D721Med (cell line): ENCODE data around the gene TUBGCP5.
"Not testable (repeated sequence)": the region's sequence is repeated elsewhere in the genome, so short reads cannot be mapped to it uniquely, and the experiment has no call there.

Experiments used
- DNase-seq: peaks from one replicate; pipeline ENCODE4 v3.0.0; 2011; ENCODE audit warnings: low spot score; ENCODE audit not compliant: insufficient read length
- FAIRE-seq: peaks from 2 replicates; lab custom pipeline; 2011; peaks lifted over from hg19 to GRCh38; lab: Jason Lieb, UNC
- CTCF ChIP-seq: IDR thresholded peaks from 2 replicates; pipeline ENCODE4 v1.5.1; 2012; ENCODE audit warnings: mild to moderate bottlenecking, control low read depth; ENCODE audit not compliant: insufficient read depth; ENCODE audit errors: missing control alignments

TUBGCP5 gene

DNA sequence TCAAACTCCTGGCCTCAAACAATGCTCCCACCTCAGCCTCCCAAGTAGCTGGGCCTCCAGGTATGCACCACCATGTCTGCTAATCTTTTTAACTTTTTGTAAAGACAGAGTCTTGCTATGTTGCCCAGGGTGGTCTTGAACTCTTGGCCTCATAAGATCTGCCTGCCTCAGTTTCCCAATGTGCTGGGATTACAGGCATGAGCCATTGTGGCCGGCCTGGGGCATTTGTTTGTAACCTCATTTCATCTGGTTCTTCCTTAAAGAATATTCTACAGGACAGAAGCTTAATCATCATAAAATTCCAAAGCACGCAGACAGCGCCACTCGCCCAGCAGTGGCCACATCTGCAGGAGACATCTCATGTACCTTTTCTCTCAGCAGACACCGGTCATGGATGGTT is 35.6 kb downstream of the TUBGCP5 start:
- no peak for TF ChIP-seq CTCF
- no peak for DNase-seq
- FAIRE-seq, result no peak

GRCh38 chr15:23002920-23003319 is 36.4 kb downstream of the TUBGCP5 start:
- no peak for DNase-seq
- no peak for FAIRE-seq
- no peak for TF ChIP-seq CTCF

- TF ChIP-seq CTCF, result no peak
- DNase-seq (no peak), FAIRE-seq (no peak)
These were observed 43.6 kb downstream of the TUBGCP5 start for GRCh38 chr15:22995795-22996194.

GRCh38 chr15:22992024-22992326 is 47.4 kb downstream of the TUBGCP5 start:
- FAIRE-seq, result no peak
- no peak for TF ChIP-seq CTCF

DNA sequence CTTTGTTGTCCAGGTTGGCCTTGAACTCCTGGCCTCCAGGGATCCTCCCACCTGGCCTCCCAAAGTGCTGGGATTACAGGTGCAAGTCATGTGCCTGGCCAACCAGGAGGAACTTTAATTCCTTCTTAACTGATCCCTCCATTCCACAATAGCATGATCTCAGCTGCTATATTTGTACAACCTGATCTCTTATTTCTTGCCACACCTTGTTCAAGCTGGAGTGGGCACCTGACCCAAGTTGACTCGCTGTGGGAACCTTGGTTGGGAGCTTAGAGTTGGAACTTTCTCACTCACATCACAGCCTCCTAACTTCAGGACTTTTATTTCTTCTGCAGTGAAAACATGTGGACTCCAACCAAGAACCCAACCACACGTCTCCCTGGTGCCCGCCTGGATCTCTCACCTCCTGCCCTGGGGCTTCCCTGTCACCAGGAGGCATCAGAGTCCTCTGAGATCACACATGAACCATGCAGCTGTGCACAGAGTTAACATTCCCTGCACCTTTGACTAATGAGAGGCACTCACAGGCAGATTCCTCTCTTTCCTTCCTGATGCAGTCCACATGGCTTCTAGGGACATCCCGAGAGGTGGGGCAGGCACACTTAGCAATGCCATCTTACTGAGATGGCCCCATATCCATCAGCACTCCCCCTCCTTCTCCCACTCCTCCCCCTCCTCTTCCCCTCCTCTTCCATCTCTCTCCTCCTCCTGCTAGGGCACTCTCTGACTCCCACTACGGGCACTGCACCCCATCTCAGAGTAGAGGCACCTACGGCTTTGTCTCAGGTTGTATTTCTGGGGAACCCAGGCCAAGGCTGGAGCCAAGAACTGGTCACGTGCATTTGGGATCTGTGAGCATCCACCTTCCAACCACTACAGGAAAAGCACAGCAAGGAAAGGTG is 49.5 kb downstream of the TUBGCP5 start:
- FAIRE-seq (no peak), DNase-seq (no peak)
- no peak for TF ChIP-seq CTCF

More at GRCh38 chr15:22992024-22992326, 47.4 kb downstream of the TUBGCP5 start:
- DNase-seq, result no peak

DNA sequence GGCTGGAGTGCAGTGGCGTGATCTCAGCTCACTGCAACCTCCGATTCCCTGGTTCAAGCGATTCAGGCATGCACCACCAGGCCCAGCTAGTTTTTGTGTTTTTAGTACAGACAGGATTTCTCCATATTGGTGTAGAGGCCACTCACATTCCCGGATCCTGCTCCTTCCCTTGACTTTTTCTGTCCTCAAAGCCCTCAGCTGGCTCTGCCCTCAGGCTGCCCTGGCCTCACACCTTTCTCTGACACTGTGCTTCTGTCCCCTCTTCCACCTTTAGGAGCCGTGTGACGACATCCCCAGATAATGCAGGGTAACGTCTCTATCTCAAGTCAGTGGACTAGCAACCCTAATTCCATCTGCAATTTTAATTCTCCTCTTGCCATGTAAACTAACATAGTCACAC is 50.6 kb downstream of the TUBGCP5 start:
- TF ChIP-seq CTCF, result no peak
- no peak for FAIRE-seq
- no peak for DNase-seq

DNA sequence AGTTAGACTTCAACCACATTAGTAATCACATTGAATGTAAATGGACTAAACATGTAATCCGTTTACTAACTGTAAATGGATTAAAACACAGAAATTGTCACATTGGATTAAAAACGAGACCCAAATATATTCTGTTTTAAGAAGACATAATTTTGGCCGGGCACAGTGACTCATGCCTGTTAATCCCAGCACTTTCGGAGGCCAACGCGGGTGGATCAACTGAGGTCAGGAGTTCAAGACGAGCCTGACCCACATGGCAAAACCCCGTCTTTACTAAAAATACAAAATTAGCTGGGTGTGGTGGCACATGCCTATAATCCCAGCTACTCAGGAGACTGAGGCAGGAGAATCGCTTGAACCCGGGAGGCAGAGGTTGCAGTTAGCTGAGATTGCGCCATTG is 57.4 kb downstream of the TUBGCP5 start:
- not testable (repeated sequence) for DNase-seq, FAIRE-seq
